Fibroblast of lung (primary cell): ENCODE measurements around the gene FITM2.

Experiments
- EZH2 ChIP-seq: IDR thresholded peaks from 2 replicates; pipeline ENCODE4 v1.5.1; 2012; ENCODE audit warnings: low read length, control low read depth, mild to moderate bottlenecking; ENCODE audit errors: missing control alignments
- TF ChIP-seq, protein P1 (sequence below), 2 donors: IDR thresholded peaks in 1 of 2; conservative IDR thresholded peaks in 1 of 2; 1 replicate in 1 of 2; 2 replicates in 1 of 2; pipeline ENCODE4 v1.5.1; 2011 to 2012; ENCODE audit warnings: low read length in 2 of 2, control low read depth in 1 of 2, inconsistent platforms in 1 of 2, low read depth in 1 of 2, mild to moderate bottlenecking in 1 of 2

DNA sequence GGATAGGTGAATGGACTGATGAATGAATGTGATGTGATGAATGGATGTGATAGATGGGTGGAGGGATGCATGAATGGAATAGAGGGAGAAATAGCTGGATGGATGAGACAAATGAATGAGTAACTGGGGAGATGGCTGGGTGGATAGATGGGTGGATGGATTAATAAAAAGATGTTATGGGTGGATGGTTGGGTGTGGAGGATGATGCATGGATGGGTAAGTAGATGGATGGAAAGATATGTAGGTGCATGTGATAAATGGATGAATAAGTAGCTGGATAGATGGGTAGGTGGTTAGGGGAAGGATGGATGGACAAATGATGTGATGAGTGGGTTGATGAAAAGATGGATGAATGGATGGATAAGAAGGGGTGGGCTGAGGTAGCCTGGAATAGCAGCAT, 49.2 kb upstream of the FITM2 start:
- TF ChIP-seq, protein P1, sequence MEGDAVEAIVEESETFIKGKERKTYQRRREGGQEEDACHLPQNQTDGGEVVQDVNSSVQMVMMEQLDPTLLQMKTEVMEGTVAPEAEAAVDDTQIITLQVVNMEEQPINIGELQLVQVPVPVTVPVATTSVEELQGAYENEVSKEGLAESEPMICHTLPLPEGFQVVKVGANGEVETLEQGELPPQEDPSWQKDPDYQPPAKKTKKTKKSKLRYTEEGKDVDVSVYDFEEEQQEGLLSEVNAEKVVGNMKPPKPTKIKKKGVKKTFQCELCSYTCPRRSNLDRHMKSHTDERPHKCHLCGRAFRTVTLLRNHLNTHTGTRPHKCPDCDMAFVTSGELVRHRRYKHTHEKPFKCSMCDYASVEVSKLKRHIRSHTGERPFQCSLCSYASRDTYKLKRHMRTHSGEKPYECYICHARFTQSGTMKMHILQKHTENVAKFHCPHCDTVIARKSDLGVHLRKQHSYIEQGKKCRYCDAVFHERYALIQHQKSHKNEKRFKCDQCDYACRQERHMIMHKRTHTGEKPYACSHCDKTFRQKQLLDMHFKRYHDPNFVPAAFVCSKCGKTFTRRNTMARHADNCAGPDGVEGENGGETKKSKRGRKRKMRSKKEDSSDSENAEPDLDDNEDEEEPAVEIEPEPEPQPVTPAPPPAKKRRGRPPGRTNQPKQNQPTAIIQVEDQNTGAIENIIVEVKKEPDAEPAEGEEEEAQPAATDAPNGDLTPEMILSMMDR (conservative IDR thresholded peaks at IDR 0.05 in 1 of 2, IDR thresholded peaks at IDR 0.05 in 1 of 2; ENCODE audit: low read depth in 1 of 2, low read length in 2 of 2): no peak
- TF ChIP-seq EZH2: no peak
